ENCODE data around the gene CELF2. TPM values are rescaled to one million over a fixed set of nuclear protein-coding genes. Genes with fewer than 3 reads are reported as not detected.
A peak's percentile ranks its signal among the peaks of the same experiment; 100 is the strongest.
"Not testable (repeated sequence)": the region's sequence is repeated elsewhere in the genome, so short reads cannot be mapped to it uniquely, and the experiment has no call there.

CELF2 gene
- total RNA-seq, 1 donor from 2014 or later, result 110 TPM

GRCh38 chr10:11177381-11177780, 159.7 kb downstream of the CELF2 start:
- H3K4me3 Mint-ChIP-seq, result no peak overlapping the region
- DNase-seq (ENCODE audit: low spot score), result no peak
- no peak overlapping the region for H3K27ac Mint-ChIP-seq
- intact Hi-C loops (cut with micrococcal nuclease), result loop anchor here (10.0 kb wide), 1 partner anchor 867 kb away; the partner anchor contains the start of gene UPF2
- peaks cover 15% of the 10 kb centered on the region for H3K4me1 Mint-ChIP-seq (ENCODE audit: low read depth)
- no peaks in the 10 kb centered on the region for H3K27me3 Mint-ChIP-seq (ENCODE audit: insufficient read depth)
- no peaks in the 10 kb centered on the region for H3K9me3 Mint-ChIP-seq
- H3K36me3 Mint-ChIP-seq (ENCODE audit: low read depth), result peaks cover 67% of the 10 kb centered on the region

- peaks cover 21% of the 10 kb centered on the region for H3K4me1 Mint-ChIP-seq (ENCODE audit: low read depth)
- DNase-seq (ENCODE audit: low spot score), result peak; percentile 36
- no peak overlapping the region for H3K4me3 Mint-ChIP-seq
- intact Hi-C loops (cut with micrococcal nuclease), result loop anchor here (1.0 to 10.0 kb wide), 4 partner anchors 28 to 867 kb away; partner anchors contain the start of gene UPF2
- peaks cover 70% of the 10 kb centered on the region for H3K36me3 Mint-ChIP-seq (ENCODE audit: low read depth)
- H3K27ac Mint-ChIP-seq, result no peak overlapping the region
- no peaks in the 10 kb centered on the region for H3K27me3 Mint-ChIP-seq (ENCODE audit: insufficient read depth)
- peaks cover 1% of the 10 kb centered on the region for H3K9me3 Mint-ChIP-seq
Observed at GRCh38 chr10:11177926-11178471, 160.3 kb downstream of the CELF2 start.

DNA sequence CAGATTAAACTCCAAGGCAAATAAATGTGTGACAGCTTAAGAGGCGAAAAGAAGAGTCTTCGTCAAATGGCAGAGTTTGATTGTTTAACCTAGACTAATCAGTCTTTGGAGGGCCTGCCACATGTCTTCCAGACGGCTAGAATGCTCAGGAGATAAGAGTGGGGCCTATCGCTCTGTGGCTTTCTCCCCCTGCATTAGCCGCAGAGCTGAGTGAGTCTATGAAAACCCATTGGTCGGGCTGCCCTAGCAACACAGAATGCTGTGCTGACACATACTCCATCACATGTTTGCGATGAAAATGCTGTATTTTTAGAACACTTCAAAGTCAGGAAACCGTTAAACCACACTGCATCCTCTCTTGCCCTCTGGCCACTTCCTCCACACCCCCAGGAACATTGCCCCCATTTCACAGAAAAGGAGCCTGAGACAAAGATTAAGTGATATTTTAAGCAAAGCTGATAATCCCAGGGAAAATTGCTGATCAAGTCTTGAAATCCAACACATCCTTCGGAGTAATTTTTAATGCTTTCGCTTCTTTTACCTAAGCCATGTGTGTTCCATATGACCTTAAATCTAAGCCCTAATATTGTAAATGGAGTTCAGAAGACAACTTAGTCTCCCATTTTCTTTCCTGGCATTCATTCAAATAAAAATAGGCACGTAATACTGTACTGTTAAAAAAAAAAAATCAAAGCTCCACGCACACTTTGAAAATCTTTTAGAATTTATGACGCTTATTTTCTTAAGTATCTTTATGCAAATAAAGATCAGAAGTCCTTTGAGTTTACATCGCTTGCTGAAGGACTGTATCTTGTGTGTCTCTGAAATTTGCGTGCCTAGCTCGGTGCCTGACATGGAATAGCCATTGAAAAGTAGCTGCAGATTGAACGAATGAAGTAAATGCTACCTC, 161.2 kb downstream of the CELF2 start:
- no peaks in the 10 kb centered on the region for H3K27me3 Mint-ChIP-seq (ENCODE audit: insufficient read depth)
- H3K4me1 Mint-ChIP-seq (ENCODE audit: low read depth), result peaks cover 30% of the 10 kb centered on the region
- peak; percentile 88 for DNase-seq (ENCODE audit: low spot score)
- no peak overlapping the region for H3K27ac Mint-ChIP-seq
- no peak overlapping the region for H3K4me3 Mint-ChIP-seq
- intact Hi-C loops (cut with micrococcal nuclease), result loop anchor here (1.0 to 10.0 kb wide), 5 partner anchors 29 to 866 kb away; partner anchors contain the start of gene UPF2
- H3K9me3 Mint-ChIP-seq, result peaks cover 3% of the 10 kb centered on the region
- H3K36me3 Mint-ChIP-seq (ENCODE audit: low read depth), result peaks cover 70% of the 10 kb centered on the region

DNA sequence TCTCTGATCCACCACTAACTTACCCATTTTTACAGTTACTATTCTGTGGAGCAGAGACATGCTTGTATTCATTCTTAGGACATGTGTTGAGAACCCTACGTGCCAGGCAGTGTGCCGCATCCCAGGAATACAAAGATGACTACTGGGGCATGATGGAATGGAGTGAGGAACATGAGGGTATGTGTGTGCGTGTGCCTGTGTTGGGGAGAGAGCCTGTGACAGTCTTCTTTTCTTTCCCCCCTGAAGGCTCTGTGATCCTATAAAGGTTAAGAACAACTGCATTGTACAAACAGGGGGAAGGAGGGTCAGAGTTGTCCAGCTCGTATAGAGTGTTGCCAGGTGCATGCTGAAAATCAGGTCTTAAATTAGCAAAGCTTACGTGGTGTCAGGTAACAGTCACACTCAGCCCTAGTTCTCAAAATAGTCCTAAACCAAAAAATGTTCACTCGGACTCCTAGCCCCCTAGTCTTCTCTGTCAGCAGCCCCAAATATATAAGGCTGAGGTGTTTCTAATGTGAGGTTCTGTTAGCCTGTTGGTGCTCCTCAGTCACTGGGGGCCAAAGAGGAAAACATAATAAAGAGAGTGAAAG, 161.9 kb downstream of the CELF2 start:
- Mint-ChIP-seq H3K4me3 (no peak overlapping the region), H3K27me3 (ENCODE audit: insufficient read depth) (no peaks in the 10 kb centered on the region), H3K27ac (no peak overlapping the region), H3K9me3 (peaks cover 7% of the 10 kb centered on the region), H3K4me1 (ENCODE audit: low read depth) (peaks cover 37% of the 10 kb centered on the region), H3K36me3 (ENCODE audit: low read depth) (peaks cover 71% of the 10 kb centered on the region)
- DNase-seq (ENCODE audit: low spot score), result no peak
- intact Hi-C loops (cut with micrococcal nuclease), result loop anchor here (1.0 to 10.0 kb wide), 5 partner anchors 8 to 865 kb away; partner anchors contain the start of gene UPF2

DNA sequence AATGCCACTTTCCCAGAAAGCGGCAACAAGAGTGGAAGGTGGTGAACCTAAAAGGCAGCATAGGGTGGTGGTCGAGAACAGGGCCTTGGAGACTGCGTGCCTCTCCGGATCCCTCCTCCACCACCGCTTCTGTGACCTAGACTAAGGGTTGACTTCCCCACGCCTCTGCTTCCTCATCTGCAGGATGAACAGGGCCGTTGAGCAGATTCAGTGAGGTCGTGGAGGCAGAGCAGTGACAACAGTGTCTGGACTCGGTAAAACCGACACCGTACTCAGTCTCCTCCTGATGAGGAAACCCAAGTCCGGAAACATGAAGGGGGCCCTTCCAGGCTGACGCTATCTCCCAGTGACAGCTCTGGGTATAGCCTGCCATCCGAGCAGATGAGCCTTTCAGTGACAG, 162.6 kb downstream of the CELF2 start:
- no peaks in the 10 kb centered on the region for H3K27me3 Mint-ChIP-seq (ENCODE audit: insufficient read depth)
- intact Hi-C loops (cut with micrococcal nuclease), result loop anchor here (1.0 kb wide), 2 partner anchors 9 to 31 kb away; no protein-coding TSS in a partner anchor
- DNase-seq (ENCODE audit: low spot score), result peak; percentile 71
- H3K4me1 Mint-ChIP-seq (ENCODE audit: low read depth), result peaks cover 39% of the 10 kb centered on the region
- no peak overlapping the region for H3K4me3 Mint-ChIP-seq
- peaks cover 13% of the 10 kb centered on the region for H3K9me3 Mint-ChIP-seq
- peaks cover 71% of the 10 kb centered on the region for H3K36me3 Mint-ChIP-seq (ENCODE audit: low read depth)
- H3K27ac Mint-ChIP-seq, result no peak overlapping the region

- no peaks in the 10 kb centered on the region for H3K27me3 Mint-ChIP-seq (ENCODE audit: insufficient read depth)
- peak overlapping the region; percentile 81 for H3K27ac Mint-ChIP-seq
- intact Hi-C loops (cut with micrococcal nuclease), result no loop called here
Observed at GRCh38 chr10:11181978-11182377, 164.3 kb downstream of the CELF2 start.

DNA sequence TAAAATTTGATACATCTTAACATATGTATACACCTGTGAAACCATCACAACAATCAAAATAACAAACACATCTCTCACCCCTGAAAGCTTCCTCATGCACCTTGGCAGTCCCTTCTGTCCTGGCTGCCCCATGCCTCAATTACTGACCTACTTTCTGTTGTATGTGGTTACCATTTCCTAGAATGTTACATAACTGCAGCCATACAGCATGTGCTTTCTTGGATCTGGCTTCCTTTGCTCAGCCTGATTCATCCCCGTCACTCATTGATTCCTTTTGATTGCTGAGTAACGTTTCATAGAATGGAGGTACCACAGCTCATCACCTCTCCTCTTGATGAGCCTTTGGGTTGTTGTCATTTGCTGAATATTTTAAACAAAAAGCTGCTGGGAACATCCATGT, 165.3 kb downstream of the CELF2 start:
- peak overlapping the region; percentile 81 for H3K27ac Mint-ChIP-seq
- peaks cover 27% of the 10 kb centered on the region for H3K9me3 Mint-ChIP-seq
- DNase-seq (ENCODE audit: low spot score), result no peak
- no peak overlapping the region for H3K4me3 Mint-ChIP-seq
- no peaks in the 10 kb centered on the region for H3K27me3 Mint-ChIP-seq (ENCODE audit: insufficient read depth)
- peaks cover 87% of the 10 kb centered on the region for H3K36me3 Mint-ChIP-seq (ENCODE audit: low read depth)
- peaks cover 63% of the 10 kb centered on the region for H3K4me1 Mint-ChIP-seq (ENCODE audit: low read depth)
- intact Hi-C loops (cut with micrococcal nuclease), result no loop called here

More at GRCh38 chr10:11181978-11182377, 164.3 kb downstream of the CELF2 start:
- no peak overlapping the region for H3K4me3 Mint-ChIP-seq
- no peak for DNase-seq (ENCODE audit: low spot score)
- H3K4me1 Mint-ChIP-seq (ENCODE audit: low read depth), result peaks cover 52% of the 10 kb centered on the region
- H3K36me3 Mint-ChIP-seq (ENCODE audit: low read depth), result peaks cover 78% of the 10 kb centered on the region
- peaks cover 27% of the 10 kb centered on the region for H3K9me3 Mint-ChIP-seq

GRCh38 chr10:11184093-11184492, 166.4 kb downstream of the CELF2 start:
- H3K9me3 Mint-ChIP-seq, result peaks cover 27% of the 10 kb centered on the region
- no peak overlapping the region for H3K27ac Mint-ChIP-seq
- no peaks in the 10 kb centered on the region for H3K27me3 Mint-ChIP-seq (ENCODE audit: insufficient read depth)
- H3K36me3 Mint-ChIP-seq (ENCODE audit: low read depth), result peaks cover 92% of the 10 kb centered on the region
- intact Hi-C loops (cut with micrococcal nuclease), result no loop called here
- H3K4me3 Mint-ChIP-seq, result peak overlapping the region; percentile 11
- H3K4me1 Mint-ChIP-seq (ENCODE audit: low read depth), result peaks cover 73% of the 10 kb centered on the region
- DNase-seq (ENCODE audit: low spot score), result no peak

DNA sequence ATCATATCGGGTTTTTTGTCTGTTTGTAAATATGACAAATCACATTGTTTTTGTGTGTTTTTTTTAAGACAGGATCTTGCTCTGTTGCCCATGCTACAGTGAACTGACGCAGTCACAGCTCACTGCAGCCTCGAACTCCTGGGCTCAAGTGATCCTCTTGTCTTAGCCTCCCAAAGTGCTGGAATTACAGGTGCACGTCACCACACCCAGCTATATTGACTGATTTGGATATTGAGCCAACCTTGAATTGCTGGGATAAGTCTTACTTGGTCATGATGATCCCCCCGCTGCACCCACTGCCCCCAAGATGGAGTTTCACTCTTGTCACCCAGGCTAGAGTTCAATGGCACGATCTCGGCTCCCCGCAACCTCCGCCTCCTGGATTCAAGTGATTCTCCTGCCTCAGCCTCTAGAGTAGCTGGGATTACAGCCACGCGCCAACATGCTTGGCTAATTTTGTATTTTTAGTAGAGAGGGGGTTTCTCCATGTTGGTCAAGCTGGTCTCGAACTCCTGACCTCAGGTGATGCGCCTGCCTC, 167.5 kb downstream of the CELF2 start:
- H3K4me3 Mint-ChIP-seq; DNase-seq (ENCODE audit: low spot score); H3K27me3 Mint-ChIP-seq (ENCODE audit: insufficient read depth); intact Hi-C loops (cut with micrococcal nuclease); H3K27ac Mint-ChIP-seq: not testable (repeated sequence)
- Mint-ChIP-seq H3K4me1 (ENCODE audit: low read depth) (peaks cover 85% of the 10 kb centered on the region), H3K36me3 (ENCODE audit: low read depth) (peaks cover 94% of the 10 kb centered on the region), H3K9me3 (peaks cover 27% of the 10 kb centered on the region)

DNA sequence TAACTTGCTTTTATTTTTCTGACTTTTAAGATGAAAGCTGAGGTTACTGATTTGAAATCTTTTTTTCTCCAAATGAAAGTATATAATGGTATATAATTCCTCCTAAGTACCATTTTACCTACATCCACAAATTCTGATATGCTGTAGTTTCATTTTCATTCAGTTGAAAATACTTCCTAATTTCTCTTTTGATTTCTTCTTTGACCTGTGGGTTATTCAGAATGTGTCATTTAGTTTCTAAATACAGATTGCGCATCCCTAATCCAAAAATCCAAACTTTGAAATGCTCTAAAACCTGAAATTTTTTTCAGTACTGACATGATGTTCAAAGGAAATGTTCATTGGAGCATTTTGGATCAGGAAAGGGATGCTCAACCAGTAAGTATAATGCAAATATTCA, 168.7 kb downstream of the CELF2 start:
- no peak for DNase-seq (ENCODE audit: low spot score)
- Mint-ChIP-seq H3K36me3 (ENCODE audit: low read depth) (peaks cover 91% of the 10 kb centered on the region), H3K9me3 (peaks cover 27% of the 10 kb centered on the region), H3K27me3 (ENCODE audit: insufficient read depth) (no peaks in the 10 kb centered on the region), H3K27ac (peak overlapping the region; percentile 65), H3K4me3 (peak overlapping the region; percentile 54), H3K4me1 (ENCODE audit: low read depth) (peaks cover 92% of the 10 kb centered on the region)
- intact Hi-C loops (cut with micrococcal nuclease), result no loop called here

- Mint-ChIP-seq H3K4me1 (ENCODE audit: low read depth) (peaks cover 79% of the 10 kb centered on the region), H3K27me3 (ENCODE audit: insufficient read depth) (no peaks in the 10 kb centered on the region), H3K9me3 (peaks cover 18% of the 10 kb centered on the region), H3K27ac (peak overlapping the region; percentile 83), H3K4me3 (no peak overlapping the region), H3K36me3 (ENCODE audit: low read depth) (peaks cover 84% of the 10 kb centered on the region)
- intact Hi-C loops (cut with micrococcal nuclease), result no loop called here
- no peak for DNase-seq (ENCODE audit: low spot score)
Observed at GRCh38 chr10:11189582-11190376, 172.1 kb downstream of the CELF2 start.

- H3K4me3 Mint-ChIP-seq, result no peak overlapping the region
- H3K36me3 Mint-ChIP-seq (ENCODE audit: low read depth), result peaks cover 84% of the 10 kb centered on the region
- intact Hi-C loops (cut with micrococcal nuclease), result no loop called here
- peaks cover 4% of the 10 kb centered on the region for H3K9me3 Mint-ChIP-seq
- no peak for DNase-seq (ENCODE audit: low spot score)
- H3K27ac Mint-ChIP-seq, result peak overlapping the region; percentile 73
- H3K4me1 Mint-ChIP-seq (ENCODE audit: low read depth), result peaks cover 87% of the 10 kb centered on the region
- H3K27me3 Mint-ChIP-seq (ENCODE audit: insufficient read depth), result no peaks in the 10 kb centered on the region
Observed at GRCh38 chr10:11191190-11191589, 173.5 kb downstream of the CELF2 start.

Data from activated T-helper 1 cell treated with anti-CD3 and anti-CD28 coated beads, Interleukin-12 subunit alpha, Interleukin-12 subunit beta, Interleukin-2, Interleukin-4 antibody, amounts not matched to agents 30 ng/mL and 10 ng/mL and 1 ng/mL, durations not matched to agents 14 hours and 24 hours and 36 hours (primary cell).